GM21367 (cell line): Measurements from ENCODE around the gene ZDHHC21.

Experiments
- ATAC-seq: cut with Tn5 transposase; IDR thresholded peaks from one replicate; pipeline ENCODE4 v1.9.1; 2021; ENCODE audit not compliant: unreplicated experiment

Gene ZDHHC21

DNA sequence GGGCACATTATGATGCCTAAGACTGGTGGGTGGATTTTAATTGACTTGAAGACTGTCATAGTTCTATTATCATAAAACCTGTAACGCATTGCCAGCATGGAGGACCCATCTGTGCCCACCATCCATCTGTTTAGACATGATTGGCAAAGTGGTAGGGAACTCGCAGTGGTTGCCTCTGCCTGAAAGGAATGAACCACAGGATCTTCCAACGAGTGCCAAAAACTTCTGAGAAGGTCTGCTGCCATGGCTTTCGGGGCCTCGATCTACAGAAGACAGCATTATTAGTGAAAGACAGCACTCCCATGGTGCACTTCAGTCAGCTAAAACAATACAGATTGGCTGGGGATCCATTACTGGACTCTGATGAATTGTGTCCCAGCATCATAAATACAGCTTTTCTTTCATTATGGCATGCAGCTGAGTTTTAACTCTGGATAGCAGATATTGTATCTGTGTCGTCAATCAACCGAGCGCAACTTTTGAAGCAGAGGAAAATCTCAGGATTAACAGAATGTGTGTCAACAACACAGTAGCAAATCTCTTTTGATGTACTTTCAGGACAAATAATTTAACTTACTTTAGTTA is 74.3 kb downstream of the ZDHHC21 start:
- ATAC-seq = no peak

DNA sequence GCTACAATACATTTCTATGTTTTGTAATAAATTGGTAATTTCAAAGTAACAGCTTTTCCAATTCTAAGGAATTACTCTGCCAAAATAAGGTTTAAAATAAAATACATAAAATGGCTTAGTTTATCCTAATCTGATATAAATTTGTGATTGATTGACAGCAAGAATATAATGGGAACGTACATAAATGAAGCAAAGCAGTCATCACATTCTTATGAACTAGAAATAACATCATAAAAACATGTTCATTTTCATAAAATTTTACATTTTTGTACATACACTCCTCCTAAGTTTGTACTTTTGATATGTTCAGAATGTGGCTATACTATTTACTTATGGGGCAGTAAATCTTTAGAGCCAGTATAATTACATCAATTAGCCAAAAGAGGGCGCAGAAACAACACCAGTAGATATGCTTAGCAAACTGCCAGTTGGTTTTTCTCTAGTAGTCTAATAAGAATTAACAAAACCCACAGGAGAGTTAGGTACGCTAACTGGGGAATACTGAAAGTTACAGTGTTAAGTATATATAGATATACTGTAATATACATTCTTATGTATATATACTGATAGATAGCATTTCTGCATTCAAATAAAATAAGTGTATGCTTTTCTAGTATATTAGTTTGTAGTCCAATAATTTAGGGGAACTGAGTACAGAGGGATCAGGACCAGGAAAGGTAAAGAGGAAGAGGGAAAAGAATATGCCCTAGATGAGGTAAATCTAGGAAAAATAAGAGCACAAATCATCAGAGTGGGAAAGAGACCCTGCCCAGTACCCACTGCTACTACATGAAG is 76.8 kb downstream of the ZDHHC21 start:
- peak; percentile 93 for ATAC-seq

DNA sequence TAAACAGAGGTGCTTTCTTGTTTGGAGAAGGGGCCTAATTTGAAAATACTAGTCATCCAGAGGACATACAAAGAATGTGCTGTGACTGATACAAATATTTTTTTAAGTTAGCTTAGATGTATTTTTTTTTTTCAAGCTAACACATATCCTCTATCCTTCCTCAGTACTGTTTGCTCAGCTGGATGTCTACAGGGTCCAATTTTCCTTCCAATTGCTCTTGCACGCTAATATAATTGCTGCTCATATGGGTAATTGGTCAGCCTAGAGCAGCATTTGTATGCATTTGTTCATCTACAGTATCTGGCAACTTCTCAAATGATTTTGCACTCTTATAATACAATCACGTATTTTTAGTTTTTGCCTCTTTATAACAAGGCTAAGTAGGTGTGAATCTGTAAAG is 84.7 kb downstream of the ZDHHC21 start:
- no peak for ATAC-seq

GRCh38 chr9:14597171-14597799 is 95.9 kb downstream of the ZDHHC21 start:
- ATAC-seq = no peak

GRCh38 chr9:14593406-14593805 is 99.8 kb downstream of the ZDHHC21 start:
- ATAC-seq = no peak

GRCh38 chr9:14591411-14591810 is 101.8 kb downstream of the ZDHHC21 start:
- ATAC-seq = no peak

- peak; percentile 99 for ATAC-seq
Observed at GRCh38 chr9:14585730-14586473, 107.3 kb downstream of the ZDHHC21 start.

GRCh38 chr9:14584571-14584970 is 108.7 kb downstream of the ZDHHC21 start:
- ATAC-seq = no peak

- no peak for ATAC-seq
Observed at GRCh38 chr9:14578030-14578429, 115.2 kb downstream of the ZDHHC21 start.

- ATAC-seq = no peak
Observed at GRCh38 chr9:14574173-14574572, 119.1 kb downstream of the ZDHHC21 start.

GRCh38 chr9:14573319-14573718 is 119.9 kb downstream of the ZDHHC21 start:
- ATAC-seq = no peak

DNA sequence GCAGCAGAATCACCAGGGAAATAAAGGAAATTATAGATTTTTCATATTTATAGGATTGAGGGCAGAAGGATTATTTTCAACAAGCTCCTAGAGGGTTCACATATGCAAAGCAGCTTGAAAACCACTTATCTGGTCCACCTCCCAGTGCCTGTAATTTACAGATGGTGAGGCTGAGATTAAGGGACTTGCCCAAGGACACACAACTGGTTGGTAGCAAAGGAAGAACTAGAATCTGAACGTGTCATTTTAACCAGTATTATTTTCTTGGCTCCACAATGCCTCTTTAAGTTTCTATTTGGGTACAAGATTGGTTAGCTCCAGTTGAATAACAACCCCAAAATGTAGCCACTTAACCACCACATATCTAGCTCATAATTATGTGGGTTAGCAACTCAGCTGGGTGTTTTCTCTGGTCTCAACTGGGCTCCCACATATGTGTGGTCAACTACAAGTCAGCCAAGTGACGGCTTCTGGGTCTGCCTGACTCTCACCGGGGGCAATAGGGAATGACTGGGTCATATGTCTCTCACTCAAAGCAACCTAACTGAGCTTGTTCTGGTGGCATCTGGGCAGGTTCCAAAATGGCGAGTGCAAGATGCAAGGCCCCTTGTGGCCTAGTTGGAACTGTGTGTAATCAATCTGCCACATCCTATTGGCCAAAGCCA is 127.7 kb downstream of the ZDHHC21 start:
- ATAC-seq = no peak

DNA sequence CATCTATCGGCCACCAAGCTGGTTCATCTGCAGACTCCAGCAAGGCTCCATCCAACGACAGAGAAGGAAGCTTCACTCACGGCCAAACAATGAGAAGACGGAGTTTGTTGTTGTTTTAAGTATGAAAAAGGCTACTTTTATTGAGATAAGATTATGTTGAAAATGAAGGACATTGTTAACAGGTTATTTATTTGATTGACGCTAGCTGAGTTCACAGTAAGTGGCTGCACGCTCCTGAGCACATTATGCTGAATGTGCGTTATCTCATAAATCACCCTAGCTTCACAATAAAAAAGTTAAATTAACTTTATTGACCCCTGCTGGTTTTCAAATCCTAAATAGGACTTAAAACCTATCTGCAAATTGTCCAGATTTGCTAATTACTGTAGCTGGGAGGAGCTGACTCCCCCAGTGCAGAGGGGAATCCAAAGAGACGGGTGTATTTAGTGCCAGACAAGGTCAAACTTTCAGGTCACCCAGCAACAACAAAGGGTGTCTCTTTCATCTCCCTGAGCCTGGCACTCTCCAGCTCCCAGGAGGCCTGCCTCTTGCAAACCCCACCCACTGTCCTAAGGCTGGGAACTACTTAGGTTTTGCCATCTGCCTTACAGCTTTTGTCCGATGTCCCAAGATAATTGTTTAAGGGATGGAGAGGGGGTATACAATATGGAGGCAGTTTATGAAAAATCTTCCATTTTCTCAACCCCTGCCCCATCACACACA is 129.2 kb downstream of the ZDHHC21 start:
- no peak for ATAC-seq

DNA sequence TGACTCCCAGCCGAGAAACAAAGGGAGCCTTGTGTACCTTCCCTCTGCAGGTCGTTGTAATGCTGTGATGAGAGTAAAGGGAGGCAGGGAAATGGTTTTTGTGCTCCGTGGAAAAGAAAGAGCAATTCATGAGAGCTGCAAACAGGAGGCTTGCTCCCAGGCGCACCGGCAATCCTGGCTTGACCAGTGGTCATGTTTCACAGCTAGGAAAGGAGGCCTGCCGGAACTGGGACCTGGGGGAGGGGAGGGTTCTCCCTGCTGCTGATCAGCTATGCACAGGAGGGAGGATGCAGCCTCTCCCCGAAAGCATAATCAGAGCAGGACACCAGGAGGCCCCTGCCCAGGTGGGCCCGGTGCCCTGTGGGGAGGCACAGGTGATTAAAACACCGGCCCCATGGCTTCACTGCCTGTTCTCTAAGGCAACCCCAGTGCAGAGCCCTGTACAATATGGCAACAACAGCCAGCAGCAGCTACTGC is 131.3 kb downstream of the ZDHHC21 start:
- ATAC-seq = no peak
